HG03558 (cell line): Measurements from ENCODE around the gene CDK6.

Experiments used
- ATAC-seq: cut with Tn5 transposase; IDR thresholded peaks from one replicate; pipeline ENCODE4 v1.9.1; 2021; ENCODE audit warnings: moderate number of reproducible peaks; ENCODE audit not compliant: unreplicated experiment; ENCODE audit errors: extremely low read depth

The CDK6 gene

DNA sequence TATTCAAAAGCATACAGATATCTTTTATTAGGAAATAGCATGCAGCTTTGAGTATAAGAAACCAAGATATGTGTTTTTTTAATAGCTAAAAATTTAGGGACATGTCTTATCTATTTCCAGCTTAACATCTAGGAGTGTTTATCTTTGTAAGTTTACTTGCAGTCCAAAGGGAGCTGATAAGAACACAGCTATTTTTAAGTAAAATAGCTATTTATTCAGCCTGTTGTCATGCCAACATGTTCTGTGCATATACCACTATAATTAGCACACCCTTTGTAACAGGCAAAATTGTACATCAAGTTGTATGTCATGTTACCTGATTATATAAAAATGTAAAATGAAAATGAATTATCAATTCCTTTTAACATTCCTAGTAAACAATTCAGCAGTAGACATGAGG, 275.8 kb downstream of the CDK6 start:
- no peak for ATAC-seq

DNA sequence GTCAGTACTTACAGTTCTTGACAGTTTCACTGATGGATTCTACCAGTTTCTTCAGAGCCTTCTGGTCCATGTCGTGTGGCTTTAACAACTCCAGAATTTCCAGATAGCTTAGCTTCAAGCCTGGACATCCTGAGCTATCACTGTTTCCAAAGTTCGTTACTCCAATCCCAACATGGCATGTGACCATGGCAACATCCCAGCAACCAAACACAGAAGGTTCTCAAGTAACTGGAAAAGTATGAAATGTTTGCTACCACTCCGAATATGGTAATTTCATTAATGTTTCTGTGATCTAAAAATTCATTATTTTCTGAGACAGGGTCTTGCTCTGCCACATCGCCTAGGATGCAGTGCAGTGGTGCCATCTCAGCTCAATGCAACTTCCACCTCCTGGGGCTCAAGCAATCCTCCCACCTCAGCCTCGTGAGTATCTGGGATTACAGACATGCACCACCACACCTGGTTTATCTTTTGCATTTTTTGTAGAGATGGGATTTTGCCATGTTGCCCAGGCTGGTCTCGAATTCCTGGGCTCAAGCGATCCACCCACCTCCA, 278.5 kb downstream of the CDK6 start:
- ATAC-seq = no peak

DNA sequence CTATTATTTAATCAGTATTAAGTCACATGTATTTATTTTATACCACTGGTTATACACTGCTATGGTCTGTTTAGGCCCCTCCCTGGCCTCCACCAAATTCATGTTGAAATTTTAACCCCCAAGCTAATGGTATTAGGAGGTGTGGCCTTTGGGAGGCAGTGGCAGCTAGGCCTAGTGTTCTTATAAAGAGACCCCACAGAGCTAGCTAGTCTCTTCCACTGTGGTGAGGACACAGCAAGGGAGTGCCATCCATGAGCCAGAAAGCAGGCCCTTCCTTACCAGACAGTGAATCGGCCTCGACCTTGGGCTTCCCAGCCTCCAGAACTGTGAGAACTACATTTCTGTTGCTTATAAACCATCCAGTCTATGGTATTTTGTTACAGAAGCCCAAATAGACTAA, 279.1 kb downstream of the CDK6 start:
- ATAC-seq = no peak
